HG03378 (cell line): ENCODE measurements around the gene WBP4.
A peak's percentile ranks its signal among the peaks of the same experiment; 100 is the strongest.
"Not testable (repeated sequence)": the region's sequence is repeated elsewhere in the genome, so short reads cannot be mapped to it uniquely, and the experiment has no call there.

Source experiments
- ATAC-seq: cut with Tn5 transposase; IDR thresholded peaks from one replicate; pipeline ENCODE4 v1.9.1; 2021; ENCODE audit warnings: mild to moderate bottlenecking, moderate library complexity; ENCODE audit not compliant: unreplicated experiment

Gene WBP4

GRCh38 chr13:41061075-41061913 is at the start of gene WBP4:
WBP4 (plus strand) TSS chr13:41061509; CDS start chr13:41061674, 165 bp downstream.
- peak; percentile 67 for ATAC-seq

GRCh38 chr13:41012536-41012935 is 48.8 kb upstream of the WBP4 start:
- no peak for ATAC-seq

GRCh38 chr13:41013835-41014234 is 47.5 kb upstream of the WBP4 start:
- no peak for ATAC-seq

- no peak for ATAC-seq
Observed at GRCh38 chr13:41015920-41016319, 45.4 kb upstream of the WBP4 start.

GRCh38 chr13:41017159-41017558 is 44.1 kb upstream of the WBP4 start:
- ATAC-seq = no peak

GRCh38 chr13:41017817-41018601 is 43.3 kb upstream of the WBP4 start:
- no peak for ATAC-seq

GRCh38 chr13:41018602-41018948 is 42.7 kb upstream of the WBP4 start:
- ATAC-seq = no peak

- peak; percentile 92 for ATAC-seq
Observed at GRCh38 chr13:41019011-41019487, 42.3 kb upstream of the WBP4 start, which contains the start of gene ELF1. ELF1 (minus strand) TSS chr13:41019316; CDS start chr13:40982054, 37,262 bp downstream.

- ATAC-seq = no peak
Observed at GRCh38 chr13:41019578-41020347, 41.5 kb upstream of the WBP4 start.

- no peak for ATAC-seq
Observed at GRCh38 chr13:41025518-41025917, 35.8 kb upstream of the WBP4 start.

- ATAC-seq = no peak
Observed at GRCh38 chr13:41026788-41027187, 34.5 kb upstream of the WBP4 start.

- ATAC-seq = no peak
Observed at GRCh38 chr13:41028051-41028450, 33.3 kb upstream of the WBP4 start.

- no peak for ATAC-seq
Observed at GRCh38 chr13:41029629-41030028, 31.7 kb upstream of the WBP4 start.

- ATAC-seq = no peak
Observed at GRCh38 chr13:41032691-41033376, 28.5 kb upstream of the WBP4 start.

- no peak for ATAC-seq
Observed at GRCh38 chr13:41034382-41034781, 26.9 kb upstream of the WBP4 start.

- no peak for ATAC-seq
Observed at GRCh38 chr13:41034881-41035280, 26.4 kb upstream of the WBP4 start.

GRCh38 chr13:41036557-41036956 is 24.8 kb upstream of the WBP4 start:
- not testable (repeated sequence) for ATAC-seq

- no peak for ATAC-seq
Observed at GRCh38 chr13:41039746-41040145, 21.6 kb upstream of the WBP4 start.

GRCh38 chr13:41040584-41041334 is 20.6 kb upstream of the WBP4 start:
- no peak for ATAC-seq

- not testable (repeated sequence) for ATAC-seq
Observed at GRCh38 chr13:41042419-41042818, 18.9 kb upstream of the WBP4 start.
